Brain microvascular endothelial cell (primary cell): ENCODE data around the gene KNTC1.

Experiments
- DNase-seq: peaks from one replicate; pipeline ENCODE4 v3.0.0-alpha.2; 2020
- H3K27ac ChIP-seq: fragments of 250-450 bp; sonication (Bioruptor Pico); 2 replicates; pipeline ENCODE4 v1.5.1; 2020; ENCODE audit warnings: mild to moderate bottlenecking, moderate library complexity
- H3K27me3 ChIP-seq: fragments of 250-450 bp; sonication (Bioruptor Pico); replicated peaks from 2 replicates; pipeline ENCODE4 v1.5.1; 2020; ENCODE audit warnings: mild to moderate bottlenecking
- H3K36me3 ChIP-seq: fragments of 250-450 bp; sonication (Bioruptor Pico); replicated peaks from 2 replicates; pipeline ENCODE4 v1.5.1; 2020; ENCODE audit warnings: mild to moderate bottlenecking
- H3K4me3 ChIP-seq: 2 replicates; pipeline ENCODE4 v1.5.1; 2011; ENCODE audit warnings: low read depth, mild to moderate bottlenecking, control low read depth, low read length, moderate library complexity
- CTCF ChIP-seq: IDR thresholded peaks from 2 replicates; pipeline ENCODE4 v1.5.1; 2011; ENCODE audit warnings: low read depth, mild to moderate bottlenecking, moderate library complexity, low read length, control low read depth, inconsistent platforms; ENCODE audit errors: missing control alignments
- in situ Hi-C: cut with HindIII; loops from 2 replicates; pipeline ENCODE4 v1.10.0; 2017; ENCODE audit warnings: low sequenced_read_pairs, low pct_ligation_motif_present

The KNTC1 gene

GRCh38 chr12:122516544-122517361 is 10.3 kb upstream of the KNTC1 start:
- no peak overlapping the region for H3K4me3 ChIP-seq
- no peak for TF ChIP-seq CTCF
- in situ Hi-C loops = no loop called here
- H3K27ac ChIP-seq = peak overlapping the region; percentile 69
- DNase-seq = no peak
- H3K36me3 ChIP-seq = peaks cover 83% of the 10 kb centered on the region
- H3K27me3 ChIP-seq = no peaks in the 10 kb centered on the region

- in situ Hi-C loops = no loop called here
- H3K36me3 ChIP-seq = peaks cover 79% of the 10 kb centered on the region
- no peaks in the 10 kb centered on the region for H3K27me3 ChIP-seq
- H3K27ac ChIP-seq = peak overlapping the region; percentile 85
- DNase-seq = peak; percentile 97
- TF ChIP-seq CTCF = no peak
- H3K4me3 ChIP-seq = no peak overlapping the region
Observed at GRCh38 chr12:122517877-122518276, 9.2 kb upstream of the KNTC1 start.

GRCh38 chr12:122518908-122519307 is 8.1 kb upstream of the KNTC1 start:
- DNase-seq = no peak
- no peak for TF ChIP-seq CTCF
- Histone ChIP-seq H3K27me3 (no peaks in the 10 kb centered on the region), H3K36me3 (peaks cover 76% of the 10 kb centered on the region), H3K4me3 (no peak overlapping the region), H3K27ac (peak overlapping the region; percentile 85)
- in situ Hi-C loops = no loop called here

DNA sequence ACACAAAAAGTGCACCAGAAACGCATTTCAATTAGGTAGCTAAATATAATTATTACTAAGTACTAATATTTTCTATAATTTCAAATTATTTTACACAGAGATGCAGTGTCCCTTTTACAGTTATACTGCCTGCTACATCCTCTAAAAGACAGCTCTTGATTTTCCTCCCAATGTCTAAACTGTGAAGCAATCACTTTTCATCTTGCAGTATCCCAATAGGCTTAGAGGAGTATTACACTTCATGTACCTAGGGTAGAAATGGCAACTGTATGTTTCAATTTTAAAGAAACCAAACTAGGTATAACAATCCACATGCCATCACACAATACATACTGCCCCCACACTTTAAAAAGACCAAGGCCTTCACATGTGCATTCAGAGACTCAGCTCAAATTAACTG is 7.6 kb upstream of the KNTC1 start:
- H3K27me3 ChIP-seq = no peaks in the 10 kb centered on the region
- H3K27ac ChIP-seq = no peak overlapping the region
- DNase-seq = no peak
- peaks cover 78% of the 10 kb centered on the region for H3K36me3 ChIP-seq
- TF ChIP-seq CTCF = no peak
- in situ Hi-C loops = no loop called here
- H3K4me3 ChIP-seq = no peak overlapping the region

- no peak overlapping the region for H3K27ac ChIP-seq
- DNase-seq = no peak
- peaks cover 72% of the 10 kb centered on the region for H3K36me3 ChIP-seq
- in situ Hi-C loops = no loop called here
- no peak overlapping the region for H3K4me3 ChIP-seq
- no peaks in the 10 kb centered on the region for H3K27me3 ChIP-seq
- TF ChIP-seq CTCF = no peak
Observed at GRCh38 chr12:122520676-122521075, 6.4 kb upstream of the KNTC1 start.

GRCh38 chr12:122523280-122523679 is 3.8 kb upstream of the KNTC1 start:
- no peaks in the 10 kb centered on the region for H3K27me3 ChIP-seq
- DNase-seq = peak; percentile 56
- H3K4me3 ChIP-seq = peak overlapping the region; percentile 10
- in situ Hi-C loops = no loop called here
- peak overlapping the region; percentile 68 for H3K27ac ChIP-seq
- peaks cover 50% of the 10 kb centered on the region for H3K36me3 ChIP-seq
- TF ChIP-seq CTCF = no peak
